ENCODE results near the gene SLC1A4.
"Not testable (repeated sequence)": the region's sequence is repeated elsewhere in the genome, so short reads cannot be mapped to it uniquely, and the experiment has no call there.

SLC1A4 gene

DNA sequence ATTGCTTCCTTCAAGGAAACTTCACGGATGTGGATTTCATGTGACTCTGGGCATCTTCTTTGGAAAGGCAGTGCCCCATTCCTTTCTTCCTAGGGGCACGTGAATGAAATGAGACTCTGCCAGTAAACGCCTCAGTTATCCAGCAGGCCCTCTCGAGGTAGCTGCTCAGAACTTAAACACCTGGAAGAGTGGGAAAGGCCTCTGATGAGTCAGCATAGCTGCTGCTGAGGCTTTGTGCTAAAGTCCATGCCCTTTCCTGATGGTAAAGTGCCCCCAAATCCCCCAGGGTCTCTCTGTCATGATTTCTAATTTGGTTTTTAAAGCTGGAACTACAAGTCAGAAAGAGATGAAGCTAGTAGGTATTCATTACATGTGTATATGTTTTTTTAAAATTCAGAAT, 3.8 kb downstream of the SLC1A4 start:
- no peak for DNase-seq

DNA sequence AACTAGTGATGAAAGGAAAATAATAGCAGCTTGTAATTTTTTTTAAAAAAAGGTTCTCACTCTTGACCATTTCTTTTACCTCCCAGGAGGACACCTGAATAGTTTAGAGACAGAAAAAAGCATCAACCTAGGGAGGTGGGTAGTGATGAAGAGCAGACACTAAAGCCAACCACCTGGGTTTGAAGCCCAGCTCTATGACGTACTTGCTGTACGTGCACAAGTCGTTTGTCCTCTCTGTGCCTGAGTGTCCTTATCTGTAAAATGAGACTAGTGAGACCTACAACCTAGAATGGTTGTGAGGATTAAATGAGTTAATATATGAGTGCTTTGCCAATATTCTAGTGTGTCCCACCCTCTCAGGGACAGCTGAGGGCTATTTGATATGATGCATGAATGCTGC, 5.8 kb downstream of the SLC1A4 start:
- no peak for DNase-seq

DNA sequence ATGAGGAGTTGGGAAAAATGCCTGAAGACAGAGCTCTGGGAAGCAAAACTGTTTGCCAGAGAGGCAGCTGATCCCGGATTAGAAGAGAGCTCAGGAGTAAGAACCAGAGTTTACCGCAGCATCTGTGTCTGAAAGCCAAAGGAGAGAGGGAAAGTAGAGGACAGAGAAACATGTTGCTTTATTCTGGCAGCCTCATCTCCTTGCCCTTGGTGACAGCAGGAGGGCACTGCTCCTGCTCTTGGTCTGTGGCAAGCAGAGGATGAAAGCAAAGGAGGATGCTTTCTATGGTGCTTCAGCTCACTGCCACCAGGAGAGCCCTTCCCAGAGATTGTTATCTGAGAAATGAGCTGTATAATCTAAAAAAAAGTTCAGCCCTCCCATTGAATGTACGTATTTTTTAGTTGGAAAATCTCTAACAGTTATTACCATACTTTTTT, 7.7 kb downstream of the SLC1A4 start:
- no peak for DNase-seq

DNA sequence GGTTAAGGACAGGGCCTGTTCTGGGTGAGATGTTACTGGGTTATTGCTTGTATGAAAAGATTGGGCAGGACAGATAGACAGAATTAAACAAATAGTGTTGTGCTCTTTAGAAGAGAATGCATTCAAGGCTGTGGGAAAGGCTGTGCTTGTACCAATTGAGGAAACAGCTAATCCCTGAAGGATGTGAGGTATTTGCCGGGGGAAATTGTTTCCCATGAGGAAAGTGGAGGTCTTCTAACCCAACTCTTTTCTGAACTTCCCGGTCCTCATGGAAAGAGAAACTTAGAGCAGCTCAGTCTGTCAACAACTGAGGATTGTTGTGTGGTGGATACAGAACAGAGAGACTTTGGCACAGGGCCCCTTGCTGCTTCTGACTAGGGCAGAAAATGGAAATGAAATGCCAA, 9.5 kb downstream of the SLC1A4 start:
- no peak for DNase-seq

DNA sequence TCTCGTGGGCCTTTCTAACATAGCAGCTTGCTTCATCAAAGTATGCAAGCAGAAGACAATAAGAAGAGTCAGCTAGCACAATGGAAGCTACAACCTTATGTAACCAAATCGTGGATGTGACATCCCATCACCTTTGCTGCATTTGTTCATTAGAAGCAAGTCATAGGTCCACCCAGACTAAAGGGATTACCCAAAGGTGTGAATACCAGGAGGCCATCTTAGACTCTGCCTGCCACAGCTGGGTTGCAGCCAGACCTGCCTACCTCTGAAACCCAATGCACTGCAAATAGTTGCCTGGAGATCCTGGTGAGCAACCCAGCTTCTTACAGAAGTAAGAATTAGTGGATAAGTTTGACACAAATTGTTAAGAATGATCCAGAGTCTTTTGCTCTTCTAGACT, 10.6 kb downstream of the SLC1A4 start:
- no peak for DNase-seq

DNA sequence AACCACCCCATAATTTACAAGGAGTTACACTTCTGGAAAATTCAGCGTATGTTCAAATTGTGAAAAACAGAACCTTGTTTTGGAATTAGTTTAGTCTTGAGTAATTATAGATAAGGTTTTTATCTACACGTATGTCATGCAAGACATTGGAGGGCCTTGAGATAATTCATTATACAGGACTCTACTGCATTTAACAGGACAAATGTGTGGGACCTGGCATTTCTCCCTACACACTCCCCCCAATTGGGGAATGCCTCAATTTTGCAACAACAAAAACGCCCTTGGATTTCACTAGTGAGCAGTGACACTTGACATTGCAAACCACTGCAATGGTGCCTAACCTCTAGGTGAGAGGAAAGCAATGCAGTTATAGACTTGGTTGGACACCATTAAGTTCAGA, 11.4 kb downstream of the SLC1A4 start:
- no peak for DNase-seq

DNA sequence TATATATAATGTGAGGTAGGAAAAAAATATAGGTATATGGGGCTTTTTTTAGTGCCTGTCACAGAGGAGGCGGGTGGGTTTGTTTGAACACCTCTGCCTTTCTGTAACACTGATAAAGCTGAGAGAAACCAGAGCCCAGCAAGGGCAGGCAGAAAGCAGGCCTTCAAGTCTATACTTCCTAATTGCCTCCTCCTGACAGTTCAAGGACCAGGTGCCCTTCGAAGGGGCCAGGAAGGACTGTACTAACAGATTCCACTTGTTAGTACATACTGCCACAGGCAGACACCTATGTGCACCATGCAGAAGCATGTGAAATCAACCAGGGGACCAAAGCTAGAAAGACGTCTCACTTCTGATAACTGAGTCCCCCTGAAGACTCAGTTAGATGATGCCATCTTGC, 13.8 kb downstream of the SLC1A4 start:
- no peak for DNase-seq

DNA sequence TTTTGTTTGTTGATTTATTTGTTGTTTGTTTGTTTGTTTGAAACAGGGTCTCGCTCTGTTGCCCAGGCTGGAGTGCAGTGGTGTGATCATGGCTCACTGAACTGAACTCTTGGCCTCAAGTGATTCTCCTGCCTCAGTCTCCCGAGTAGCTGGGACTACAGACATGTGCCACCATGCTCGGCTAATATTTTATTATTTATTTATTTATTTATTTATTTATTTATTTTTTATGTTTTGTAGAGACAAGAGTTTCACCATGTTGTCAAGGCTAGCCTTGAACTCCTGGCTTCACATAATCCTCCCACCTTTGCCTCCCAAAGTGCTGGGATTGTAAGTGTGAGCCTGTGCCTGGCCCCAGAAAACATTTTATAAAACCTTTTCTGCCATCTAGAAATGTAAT, 15.0 kb downstream of the SLC1A4 start:
- DNase-seq: not testable (repeated sequence)

DNA sequence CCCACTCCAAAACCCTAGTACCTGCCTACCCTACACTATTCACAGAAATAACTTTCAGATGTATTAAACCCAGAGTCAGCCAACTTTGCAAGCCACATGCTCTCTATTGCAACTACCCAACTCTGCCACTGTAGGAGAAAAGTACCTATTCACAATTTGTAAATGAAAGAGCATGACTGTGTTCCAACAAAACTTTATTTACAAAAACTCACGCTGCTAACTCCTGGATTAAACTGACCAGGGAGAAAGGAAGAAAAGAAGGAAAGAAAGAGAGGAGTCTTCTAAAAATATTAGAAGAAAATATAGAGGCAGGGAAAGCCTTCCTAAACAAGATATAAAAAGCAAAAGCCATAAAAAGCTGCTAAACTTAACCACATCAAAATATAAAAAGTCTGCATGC, 24.6 kb downstream of the SLC1A4 start:
- DNase-seq: no peak

DNA sequence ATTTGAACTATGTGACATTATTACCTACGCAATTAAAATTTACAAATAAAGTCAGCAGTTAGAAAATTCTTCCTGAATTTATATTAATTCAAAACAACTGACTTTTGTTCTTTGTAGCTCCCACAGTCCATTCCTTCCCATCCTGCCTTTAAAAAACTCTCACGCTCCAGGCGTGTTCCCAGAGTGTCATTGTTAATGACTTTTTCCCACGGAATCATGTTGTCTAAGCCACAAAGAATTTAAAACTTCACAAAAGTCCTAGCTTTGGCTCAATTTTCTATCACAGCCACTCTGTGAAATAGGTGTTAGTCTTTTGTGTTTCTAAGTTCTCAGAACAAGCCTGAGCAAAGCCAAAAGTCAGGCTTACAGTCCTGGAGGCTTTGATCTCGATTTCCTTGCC, 26.5 kb downstream of the SLC1A4 start:
- DNase-seq: no peak

DNA sequence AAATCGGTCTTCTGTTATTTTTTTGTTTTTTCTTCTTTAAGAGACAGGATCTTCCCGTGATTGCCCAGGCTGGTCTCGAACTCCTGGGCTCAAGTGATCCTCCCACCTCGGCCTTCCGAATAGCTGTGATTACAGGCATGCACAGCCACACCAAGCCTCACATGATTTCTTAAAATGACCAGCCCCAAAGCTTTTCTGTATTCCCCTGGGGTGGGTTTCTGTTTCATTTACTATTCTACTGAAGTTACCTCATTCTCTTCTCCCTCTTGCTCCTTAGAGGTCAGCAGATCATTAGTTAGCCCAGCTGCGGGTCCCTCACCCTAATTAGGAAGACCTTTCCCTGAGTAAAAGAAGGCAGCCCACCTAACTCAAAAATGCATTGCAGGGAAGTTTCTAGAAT, 27.6 kb downstream of the SLC1A4 start:
- DNase-seq: no peak

DNA sequence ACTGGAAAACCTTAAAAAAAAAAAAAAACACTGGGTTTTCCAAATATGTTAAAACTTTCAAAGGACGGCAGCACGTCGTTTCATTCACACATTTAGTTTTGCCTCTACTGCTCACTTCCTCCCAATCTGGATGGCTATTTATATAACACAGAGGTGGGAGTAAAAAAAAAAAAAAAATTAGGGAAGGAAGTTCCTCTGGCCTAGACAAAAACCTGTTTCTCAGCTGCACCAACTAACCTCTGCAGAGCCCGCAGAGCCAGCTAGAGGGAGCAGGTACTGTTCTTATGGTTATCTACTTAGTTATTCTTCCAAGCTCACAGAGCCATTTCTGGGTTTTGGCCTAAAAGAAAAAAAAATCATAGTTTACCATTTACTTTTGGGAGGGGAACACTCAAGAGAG, 28.1 kb downstream of the SLC1A4 start:
- no peak for DNase-seq

DNA sequence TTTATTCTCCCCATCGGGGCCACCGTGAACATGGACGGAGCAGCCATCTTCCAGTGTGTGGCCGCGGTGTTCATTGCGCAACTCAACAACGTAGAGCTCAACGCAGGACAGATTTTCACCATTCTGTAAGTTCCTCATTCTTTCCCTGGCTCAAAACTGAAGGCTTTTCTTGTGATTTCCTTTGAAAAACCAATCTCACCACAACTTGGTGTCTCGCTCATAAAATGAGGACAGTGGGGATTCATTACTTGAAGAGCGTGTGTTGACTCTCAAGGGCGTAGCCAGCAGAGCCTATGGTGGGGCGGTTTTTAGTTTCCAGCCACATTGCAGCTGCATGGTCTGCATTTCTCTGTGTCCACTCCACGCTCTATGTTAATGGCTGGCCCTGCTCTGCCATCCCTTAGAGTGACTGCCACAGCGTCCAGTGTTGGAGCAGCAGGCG, 29.0 kb downstream of the SLC1A4 start:
- no peak for DNase-seq

DNA sequence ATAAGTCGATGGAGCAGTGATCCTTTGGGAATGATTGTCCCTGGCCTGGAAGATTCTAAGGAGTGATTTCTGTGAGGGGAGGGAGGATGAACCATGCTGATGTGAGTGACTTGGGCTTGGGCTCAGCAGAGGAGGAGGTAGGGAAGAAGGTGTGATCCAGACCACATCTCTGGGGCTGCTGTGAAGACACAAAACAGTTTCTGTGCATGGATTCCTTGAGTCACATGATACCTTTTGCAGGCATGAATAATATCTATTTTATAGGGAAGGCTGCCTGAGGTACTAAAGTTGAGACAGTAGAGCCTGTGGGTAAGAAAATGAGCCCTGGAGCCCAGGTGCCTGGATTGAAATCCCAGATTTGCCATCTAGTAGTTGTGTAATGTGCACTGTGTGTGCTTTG, 29.8 kb downstream of the SLC1A4 start:
- DNase-seq: no peak

DNA sequence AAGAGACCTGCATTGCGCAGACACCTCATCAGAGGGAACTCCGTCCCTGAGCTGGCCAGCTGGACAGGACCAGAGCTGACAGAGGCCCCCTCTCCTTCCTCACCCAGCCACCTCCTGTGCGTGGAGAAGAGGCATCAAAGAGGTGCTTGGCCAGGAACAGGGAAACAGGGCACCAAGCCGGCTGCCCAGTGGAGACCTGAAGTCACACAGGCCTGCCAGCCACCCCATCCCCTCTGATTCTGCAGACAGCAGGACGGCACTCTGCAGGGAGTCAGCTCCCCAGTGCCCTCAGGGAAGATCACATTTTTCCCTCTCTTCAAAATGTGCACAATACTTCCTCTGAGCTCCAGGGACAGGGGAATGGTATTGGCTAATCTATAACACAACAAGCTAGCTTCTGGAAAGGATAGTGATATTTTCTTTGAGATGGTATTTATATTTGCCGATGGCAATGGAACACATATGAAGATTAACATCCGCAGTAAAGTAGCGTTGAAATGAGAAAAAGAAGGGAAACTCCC, 30.5 kb downstream of the SLC1A4 start:
- DNase-seq: no peak

DNA sequence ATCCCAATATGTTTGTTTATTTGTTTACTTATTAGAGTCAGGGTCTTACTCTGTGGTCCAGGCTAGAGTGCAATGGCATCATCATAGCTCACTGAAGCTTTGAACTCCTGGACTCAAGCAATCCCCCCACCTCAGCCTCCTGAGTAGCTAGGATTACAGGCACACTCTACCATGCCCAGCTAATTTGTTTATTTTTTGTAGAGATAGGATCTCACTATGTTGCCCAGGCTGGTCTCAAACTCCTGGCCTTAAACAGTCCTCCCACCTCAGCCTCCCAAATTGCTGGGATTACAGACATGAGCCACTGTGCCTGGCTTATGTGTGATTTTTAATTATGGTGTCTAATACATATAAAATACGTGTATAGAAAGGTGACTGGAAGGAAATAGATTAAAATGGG, 31.1 kb downstream of the SLC1A4 start:
- DNase-seq: not testable (repeated sequence)

DNA sequence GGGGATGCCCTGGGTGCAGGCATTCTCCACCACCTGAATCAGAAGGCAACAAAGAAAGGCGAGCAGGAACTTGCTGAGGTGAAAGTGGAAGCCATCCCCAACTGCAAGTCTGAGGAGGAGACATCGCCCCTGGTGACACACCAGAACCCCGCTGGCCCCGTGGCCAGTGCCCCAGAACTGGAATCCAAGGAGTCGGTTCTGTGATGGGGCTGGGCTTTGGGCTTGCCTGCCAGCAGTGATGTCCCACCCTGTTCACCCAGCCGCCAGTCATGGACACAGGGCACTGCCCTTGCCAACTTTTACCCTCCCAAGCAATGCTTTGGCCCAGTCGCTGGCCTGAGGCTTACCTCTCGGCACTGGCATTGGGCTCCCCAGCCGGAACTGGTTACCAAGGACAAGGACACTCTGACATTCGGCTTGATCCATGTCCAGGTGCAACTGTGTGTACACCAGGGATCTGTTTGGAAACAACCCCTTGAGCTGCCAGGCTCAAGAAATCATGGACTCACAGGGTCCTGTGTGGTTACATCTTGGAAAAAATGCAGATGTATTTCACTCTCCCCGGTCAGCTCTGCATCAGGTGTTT, 31.8 kb downstream of the SLC1A4 start:
- DNase-seq: no peak

DNA sequence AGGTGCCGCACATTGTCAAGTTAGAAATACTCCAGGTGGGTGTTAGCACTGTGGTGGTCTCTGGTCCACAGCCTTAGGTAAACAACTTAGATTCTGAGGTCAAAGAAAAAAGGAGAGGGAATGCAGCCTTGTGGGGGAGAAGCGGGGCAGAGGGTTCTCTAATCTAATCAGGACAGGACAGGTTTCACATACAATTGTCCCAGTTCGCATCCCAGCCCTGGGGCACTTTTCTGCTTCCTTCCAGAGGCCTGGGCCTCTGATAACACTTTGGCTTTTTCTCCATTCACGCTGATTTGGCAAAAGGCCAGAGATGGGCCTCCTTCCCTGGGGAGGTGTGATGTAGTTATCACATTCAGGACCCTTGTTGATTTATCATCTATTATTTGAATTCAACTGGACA, 32.5 kb downstream of the SLC1A4 start:
- DNase-seq: no peak

DNA sequence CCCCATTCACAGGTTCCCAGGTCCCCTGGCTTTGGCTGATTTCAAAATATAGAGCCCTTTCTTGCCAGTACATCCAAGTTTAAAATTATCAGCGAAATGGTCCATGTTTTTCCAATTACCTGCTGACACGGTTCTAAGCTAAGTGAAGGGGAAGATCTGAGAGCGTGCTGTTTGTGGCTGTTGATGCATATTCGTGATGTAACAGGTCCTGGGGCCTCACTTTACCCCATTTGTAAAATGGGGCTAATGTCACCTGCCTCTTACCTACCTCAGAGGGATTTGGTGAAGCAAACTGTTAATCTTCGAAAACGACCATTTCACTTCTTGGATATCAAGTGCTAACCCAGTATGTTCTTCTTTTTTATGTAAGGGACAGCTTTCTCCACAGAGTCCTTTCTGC, 33.0 kb downstream of the SLC1A4 start:
- DNase-seq: no peak

DNA sequence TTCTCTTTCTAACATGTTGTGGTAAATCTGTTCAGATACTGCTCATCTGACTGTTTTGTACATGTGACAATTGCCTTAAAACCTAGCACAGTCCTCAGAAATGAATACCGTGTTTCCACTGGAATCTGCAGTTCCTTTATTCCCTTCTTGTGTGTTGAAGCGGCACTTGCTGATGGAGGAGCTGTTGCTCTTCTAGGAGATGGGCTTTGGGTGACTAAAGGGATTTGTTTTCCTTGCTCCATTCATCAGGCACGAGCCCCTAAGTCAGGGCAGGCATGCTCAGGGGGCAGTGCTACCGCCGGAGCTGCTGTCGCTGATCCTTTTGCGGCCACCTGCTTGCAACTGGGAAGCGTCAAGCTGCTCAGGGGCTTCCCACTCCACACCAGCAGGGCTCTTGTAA, 34.5 kb downstream of the SLC1A4 start:
- no peak for DNase-seq

DNA sequence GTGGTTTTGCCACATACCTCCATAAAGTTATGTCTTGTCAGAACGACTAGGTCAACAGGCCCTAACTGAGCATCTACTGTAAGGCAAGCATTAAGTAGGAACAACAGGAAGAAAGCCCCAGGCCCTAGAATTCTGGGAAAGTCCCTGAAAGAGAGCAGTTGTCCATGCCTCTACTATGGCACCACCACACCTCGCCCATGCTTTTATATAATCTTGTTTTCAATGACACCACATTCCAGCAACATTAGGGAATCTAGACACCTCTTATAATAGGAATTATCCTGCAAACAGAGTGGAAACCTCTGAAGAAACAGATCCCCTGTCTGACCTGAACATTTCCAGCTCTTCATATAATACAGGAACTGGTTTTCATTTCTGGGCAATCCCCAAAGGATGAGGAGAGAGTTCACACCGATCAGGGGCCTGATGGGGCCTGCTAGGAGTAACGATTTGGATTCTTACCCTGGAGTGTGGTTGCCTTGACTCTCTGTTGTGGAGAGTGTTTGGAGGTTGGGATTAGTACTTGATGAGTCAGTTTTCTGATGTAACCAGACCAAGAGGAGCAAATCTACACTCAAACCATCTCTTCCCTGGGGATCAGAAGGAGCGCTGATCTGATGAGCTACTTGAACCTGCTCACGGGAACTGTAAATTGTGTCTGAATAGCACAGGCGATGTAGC, 35.1 kb downstream of the SLC1A4 start:
- DNase-seq: no peak

DNA sequence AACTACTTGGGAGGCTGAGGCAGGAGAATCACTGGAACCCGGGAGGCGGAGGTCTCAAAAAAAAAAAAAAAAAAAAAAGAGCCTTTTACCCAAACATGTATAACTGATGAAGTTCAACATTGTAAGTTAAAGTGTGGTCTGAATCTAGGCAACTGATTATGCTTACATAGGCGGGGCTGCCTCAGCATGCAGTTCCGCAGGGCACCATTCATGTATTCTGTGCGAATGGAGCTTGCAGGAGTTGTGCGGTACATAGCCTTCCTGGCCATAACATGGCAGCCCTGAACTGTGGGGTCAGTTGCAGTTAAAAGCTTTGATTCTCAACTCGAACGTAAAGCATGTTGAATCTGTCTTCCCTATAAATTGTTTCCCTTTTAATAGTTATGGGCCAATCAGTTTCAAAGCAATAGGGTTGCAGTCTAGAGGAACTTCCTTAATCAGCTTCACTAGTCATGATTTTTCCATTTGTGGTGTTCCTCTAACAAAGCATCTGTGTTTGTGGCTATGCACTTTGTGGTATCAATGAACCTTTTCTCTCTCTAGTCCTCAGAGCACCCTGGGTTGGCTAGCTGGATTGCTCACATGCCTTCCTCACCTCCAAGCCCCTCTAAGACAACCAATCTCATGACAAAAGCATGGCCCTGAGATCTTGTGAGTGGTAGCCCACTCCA, 36.4 kb downstream of the SLC1A4 start:
- DNase-seq: no peak

DNA sequence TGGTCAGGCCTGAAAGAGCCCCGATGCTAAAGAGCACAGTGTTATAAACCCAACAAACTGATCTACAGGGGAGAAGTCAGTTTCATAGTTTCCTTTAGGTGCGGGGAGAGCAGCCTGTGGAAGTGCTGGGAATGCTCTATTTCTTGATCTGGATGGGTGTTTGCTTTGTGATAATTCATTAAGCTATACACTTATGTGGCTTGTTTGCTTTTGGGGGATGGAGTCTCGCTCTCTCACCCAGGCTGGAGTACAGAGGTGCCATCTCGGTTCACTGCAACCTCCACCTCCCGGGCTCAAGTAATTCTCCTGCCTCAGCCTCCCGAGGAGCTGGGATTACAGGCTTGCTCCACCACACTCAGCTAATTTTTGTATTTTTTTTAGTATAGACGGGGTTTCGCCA, 37.0 kb downstream of the SLC1A4 start:
- no peak for DNase-seq

Data from right kidney (tissue), 1 donor.